ENCODE measurements around the gene LCOR.

DNA sequence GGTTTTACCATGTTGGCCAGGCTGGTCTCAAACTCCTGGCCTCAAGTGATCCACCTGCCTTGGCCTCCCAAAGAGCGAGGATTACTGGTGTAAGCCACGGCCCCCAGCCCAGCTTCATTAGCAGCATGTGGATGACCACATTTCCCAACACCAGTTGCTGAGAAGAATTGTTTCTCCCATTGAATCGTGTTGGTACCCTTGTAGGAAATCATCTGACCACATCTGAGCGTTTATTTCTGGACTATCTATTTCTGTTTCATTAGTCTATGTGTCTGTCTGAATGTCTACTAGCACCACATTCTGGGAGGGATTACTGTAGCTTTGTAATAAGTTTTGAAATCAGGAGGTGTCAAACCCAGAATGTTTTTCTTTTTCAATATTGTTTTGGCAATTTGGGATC is 89.6 kb downstream of the LCOR start:
- TF ChIP-seq, protein P1, sequence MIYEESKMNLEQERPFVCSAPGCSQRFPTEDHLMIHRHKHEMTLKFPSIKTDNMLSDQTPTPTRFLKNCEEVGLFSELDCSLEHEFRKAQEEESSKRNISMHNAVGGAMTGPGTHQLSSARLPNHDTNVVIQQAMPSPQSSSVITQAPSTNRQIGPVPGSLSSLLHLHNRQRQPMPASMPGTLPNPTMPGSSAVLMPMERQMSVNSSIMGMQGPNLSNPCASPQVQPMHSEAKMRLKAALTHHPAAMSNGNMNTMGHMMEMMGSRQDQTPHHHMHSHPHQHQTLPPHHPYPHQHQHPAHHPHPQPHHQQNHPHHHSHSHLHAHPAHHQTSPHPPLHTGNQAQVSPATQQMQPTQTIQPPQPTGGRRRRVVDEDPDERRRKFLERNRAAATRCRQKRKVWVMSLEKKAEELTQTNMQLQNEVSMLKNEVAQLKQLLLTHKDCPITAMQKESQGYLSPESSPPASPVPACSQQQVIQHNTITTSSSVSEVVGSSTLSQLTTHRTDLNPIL (CRISPR knock-in tag; IDR thresholded peaks at IDR 0.05; ENCODE audit: low read depth), result no peak
- no peak for TF ChIP-seq RARB (CRISPR knock-in tag; IDR thresholded peaks at IDR 0.05)
- TF ChIP-seq ZNF565 (CRISPR knock-in tag; conservative IDR thresholded peaks at IDR 0.05; ENCODE audit: low read depth), result no peak

Data from SK-N-SH treated with all-trans-retinoic acid at 6 μM for 48 hours (cell line).